GM23248 (cell line): ENCODE measurements around the gene ZCCHC24.

Experiments used
- EZH2 ChIP-seq: fragments of 200-600 bp; sonication (generic); IDR thresholded peaks from 2 replicates; pipeline ENCODE4 v1.6.1; 2018; ENCODE audit warnings: antibody characterized with exemption, mild to moderate bottlenecking; ENCODE audit not compliant: insufficient read depth, poor library complexity, severe bottlenecking
- EZH2phosphoT487 ChIP-seq: fragments of 200-600 bp; sonication (generic); IDR thresholded peaks from 2 replicates; pipeline ENCODE4 v1.6.1; 2018; ENCODE audit warnings: antibody characterized with exemption, moderate library complexity, mild to moderate bottlenecking, low read depth; ENCODE audit not compliant: insufficient read depth

DNA sequence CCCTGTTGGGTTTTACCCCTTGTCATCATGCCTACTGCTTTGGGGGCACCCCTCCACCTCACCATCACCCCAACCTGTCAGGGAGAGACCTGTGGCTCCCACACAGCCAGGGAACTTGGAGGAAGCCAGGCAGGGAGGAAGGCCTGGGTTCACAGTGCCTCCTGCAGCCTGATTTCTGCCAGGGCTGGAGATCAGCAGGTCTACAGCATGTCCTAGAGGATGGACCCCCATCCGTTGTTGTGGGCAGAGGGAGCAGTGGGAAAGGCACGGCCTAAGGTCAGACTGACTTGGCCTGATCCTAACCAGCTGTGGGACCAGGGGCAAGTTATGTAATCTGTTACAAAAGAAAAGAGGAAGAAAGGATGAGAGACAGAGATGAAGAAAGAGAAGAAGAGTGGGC lies 28.2 kb downstream of the ZCCHC24 start:
- TF ChIP-seq EZH2, result no peak
- TF ChIP-seq EZH2phosphoT487, result no peak
